ENCODE measurements around the gene WDR86.

Gene WDR86

DNA sequence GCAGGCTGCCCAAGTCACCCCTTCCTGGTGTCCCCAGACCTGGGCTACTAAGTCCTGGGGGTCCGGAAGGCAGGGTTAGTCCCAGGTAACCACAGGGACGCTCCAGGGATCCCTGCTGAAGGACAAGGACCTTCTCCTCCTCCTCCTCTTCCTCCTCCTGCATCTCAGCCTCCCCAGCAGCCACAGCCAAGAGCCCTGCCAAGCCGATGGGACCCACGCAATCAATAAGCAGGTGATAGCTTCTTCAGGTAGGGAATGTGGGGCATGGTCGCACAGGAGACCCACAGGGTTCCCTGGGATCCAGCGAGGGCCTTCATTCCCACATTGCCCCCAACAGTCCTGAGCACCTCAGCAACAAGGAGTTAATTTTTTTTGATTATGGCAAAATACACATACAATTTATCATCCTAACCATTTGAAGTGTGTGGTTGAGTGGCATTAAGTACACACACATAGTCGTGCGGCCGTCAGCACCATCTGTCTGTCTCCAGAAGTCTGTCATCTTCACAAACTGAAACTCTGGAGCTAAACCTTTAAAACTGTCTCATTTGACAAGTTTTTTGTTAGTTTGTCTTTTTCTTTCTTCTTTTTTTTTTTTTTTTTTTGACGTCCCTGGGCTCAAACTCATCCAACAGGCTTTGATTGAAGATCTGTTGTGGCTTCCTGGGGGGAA, 18.0 kb upstream of the WDR86 start:
- no peak for DNase-seq

DNA sequence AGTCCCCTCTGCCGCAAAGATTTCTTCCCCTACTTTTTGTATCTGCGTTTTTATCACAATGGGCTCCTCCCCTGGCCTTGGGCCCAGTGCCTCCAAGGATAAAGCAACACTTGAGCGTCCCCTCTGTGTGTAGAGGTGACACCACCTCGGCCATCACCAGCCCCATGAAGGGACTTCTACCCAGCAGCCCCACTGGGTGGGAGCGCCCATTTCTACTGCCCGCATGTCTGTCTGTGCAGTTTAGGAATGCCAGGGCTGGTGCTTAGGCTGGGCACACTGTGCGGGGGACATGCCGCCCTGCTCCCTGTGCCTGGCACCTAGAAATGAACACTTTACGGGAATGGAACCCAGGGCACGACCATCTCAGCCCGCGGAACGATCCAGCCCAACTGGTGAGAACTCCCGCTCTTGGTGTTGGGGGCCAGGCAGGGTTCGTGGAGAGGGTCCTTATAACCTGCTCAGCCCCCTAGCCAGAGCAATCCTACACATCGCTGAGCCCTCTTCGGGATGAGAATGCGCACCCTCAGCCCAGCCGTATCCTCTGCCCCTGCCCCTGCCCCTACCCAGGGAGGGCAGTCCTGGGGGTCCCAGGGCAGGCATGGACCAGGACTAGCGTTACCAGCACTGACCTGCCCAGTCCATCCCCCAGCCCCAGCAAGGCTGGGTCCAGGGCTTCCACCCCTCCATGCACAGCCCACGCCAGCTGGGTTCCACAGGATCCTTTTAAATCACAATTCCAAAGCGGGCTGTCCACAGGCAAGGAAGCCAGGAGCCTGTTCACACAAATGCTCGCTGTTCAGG, 17.3 kb upstream of the WDR86 start:
- DNase-seq: no peak

DNA sequence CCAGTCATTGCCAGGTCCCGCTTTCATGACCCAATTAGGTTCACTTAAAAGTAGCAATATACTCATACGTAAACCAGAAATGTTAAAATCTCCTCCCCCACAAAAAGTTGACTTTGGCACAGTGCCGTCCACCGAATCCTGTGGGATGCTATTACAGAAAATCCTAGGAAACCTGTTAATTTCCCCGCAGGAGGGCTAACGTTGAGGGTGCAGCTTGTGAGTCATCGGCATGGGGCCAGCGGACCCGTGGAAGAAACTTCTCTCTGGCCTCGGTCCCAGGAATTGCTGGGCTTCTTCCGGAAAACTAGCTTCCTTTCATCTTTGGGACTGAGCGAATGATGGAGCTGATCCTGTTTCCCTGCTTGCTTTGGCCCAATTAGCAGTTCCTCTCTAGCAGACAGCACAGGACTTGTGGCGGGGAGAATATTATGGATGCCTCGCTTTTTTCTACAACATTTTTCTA, 16.6 kb upstream of the WDR86 start:
- DNase-seq: peak; percentile 89

DNA sequence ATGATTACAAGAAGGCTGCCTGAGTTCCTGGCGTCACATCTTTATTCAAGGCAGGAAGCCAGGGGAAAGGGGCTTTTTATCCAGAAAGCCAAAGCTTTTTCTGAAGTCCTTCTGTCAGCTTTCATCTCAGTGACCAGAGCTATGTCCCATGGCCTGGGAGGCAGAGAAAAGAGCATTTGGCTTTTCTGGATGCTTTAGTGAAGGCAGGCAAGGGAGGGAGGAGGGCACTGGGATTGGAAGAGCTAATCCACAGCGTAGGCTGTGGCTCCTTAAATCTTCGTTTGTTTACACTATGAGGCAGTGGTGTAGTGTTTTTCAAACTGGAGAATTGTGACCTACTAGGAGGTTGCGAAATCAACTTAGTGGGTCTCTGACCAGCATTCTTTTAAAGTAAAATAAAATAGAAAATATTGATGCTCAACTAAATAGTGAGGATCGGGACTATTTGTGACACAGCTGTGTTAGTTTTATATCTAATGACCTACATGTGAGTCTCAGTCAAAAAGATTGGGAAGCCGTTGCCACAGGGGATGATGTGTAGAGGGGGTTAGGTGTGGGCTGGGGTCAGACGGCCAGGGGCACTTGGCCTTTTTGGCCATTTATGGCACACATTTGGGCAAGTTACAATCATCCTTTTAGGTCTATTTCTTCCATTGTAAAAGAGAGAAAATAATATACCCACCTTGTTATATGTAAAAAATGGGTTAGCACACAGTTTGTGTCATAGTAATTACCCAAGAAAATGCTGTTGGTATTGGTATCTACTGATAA, 16.0 kb upstream of the WDR86 start:
- DNase-seq: peak; percentile 27

DNA sequence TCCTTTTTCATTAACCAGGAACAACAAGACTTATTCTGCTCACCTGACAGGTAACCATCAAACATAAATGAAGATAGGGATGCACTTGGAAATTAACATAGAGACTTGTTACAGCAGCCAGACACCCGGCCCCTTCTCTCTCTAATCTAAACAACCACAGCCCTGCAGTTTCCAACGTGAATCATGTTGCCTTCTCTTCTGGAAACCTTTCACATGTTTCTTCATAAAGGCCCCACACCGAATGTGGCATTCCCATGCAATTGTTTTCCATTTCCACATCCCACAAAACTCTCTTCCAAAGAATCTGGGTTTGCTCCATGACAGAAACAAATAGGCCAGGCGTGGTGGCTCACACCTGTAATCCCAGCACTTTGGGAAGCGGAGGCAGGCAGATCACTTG, 15.0 kb upstream of the WDR86 start:
- DNase-seq: no peak

DNA sequence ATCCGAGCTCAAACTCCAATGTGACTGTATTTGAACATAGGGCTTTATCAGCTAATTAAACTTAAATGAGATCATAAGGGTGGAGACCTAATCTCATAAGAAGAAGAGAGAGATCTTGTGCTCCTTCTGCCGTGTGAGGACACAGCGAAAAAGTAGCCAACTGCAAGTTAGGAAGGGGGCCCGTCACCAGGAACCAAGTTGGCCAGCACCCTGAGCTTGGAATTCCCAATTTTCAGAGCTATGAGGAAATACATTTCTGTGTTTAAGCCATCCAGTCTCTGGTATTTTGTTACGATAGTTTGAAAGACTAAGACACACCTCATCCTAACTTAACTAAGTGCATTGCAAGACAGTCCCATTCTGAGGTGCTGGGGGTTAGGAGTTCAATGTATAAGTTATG, 14.1 kb upstream of the WDR86 start:
- DNase-seq: no peak

DNA sequence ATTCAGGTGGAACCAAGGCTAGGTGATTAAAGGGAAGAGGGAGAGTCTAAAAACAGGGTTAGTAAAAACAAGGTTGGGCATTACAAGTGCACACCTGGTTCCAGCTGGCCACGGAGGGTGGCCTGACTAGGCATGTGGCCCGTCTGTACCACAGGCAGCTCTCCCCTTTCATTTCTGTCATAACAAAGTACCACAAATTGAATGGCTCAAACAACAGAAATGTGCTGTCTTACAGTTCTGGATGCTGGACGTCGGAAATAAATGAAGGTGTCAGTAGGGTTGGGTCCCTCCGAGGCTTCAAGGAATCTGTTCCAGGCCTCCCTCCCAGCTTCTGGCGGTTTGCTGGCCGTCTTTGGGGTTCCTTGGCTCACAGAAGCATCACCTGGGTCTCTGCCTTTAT, 13.4 kb upstream of the WDR86 start:
- no peak for DNase-seq

DNA sequence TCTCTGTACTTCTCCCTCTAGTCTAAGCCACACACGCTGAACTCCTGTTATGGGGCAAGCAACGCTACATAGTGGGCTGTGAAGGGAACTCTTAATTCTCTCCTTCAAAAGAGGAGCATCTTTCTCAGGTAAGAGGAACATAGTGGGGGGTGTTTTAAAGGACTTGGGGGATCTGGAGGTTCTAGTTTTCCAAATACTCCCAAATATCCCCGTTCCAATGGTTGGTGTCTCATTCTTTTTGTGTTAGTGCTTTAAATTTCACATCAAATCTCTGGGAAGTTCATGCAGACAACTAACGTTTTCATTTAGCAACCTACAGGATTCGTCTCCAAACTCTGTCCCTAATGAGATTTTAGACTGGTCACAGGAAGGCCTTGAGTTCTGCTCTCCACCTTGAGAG, 12.4 kb upstream of the WDR86 start:
- no peak for DNase-seq

DNA sequence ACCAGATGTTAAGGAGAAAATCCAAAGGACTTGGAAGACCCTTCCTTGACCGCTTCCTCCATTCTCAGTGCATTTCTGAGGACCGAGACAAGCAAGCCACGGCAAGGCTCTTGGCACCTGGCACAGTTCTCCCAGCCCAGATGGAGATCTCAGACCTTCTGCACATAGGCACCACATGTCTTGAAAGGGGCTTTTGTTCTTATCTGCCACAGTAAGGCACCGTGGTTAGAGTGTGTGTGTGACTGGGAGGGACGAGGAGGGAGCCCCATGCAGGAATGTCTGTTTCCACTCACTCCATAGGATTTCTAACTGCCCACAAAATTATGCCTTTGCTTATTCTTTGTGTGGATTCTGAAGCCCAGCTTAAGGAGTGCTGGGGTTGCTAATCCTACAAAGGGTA, 10.3 kb upstream of the WDR86 start:
- no peak for DNase-seq

DNA sequence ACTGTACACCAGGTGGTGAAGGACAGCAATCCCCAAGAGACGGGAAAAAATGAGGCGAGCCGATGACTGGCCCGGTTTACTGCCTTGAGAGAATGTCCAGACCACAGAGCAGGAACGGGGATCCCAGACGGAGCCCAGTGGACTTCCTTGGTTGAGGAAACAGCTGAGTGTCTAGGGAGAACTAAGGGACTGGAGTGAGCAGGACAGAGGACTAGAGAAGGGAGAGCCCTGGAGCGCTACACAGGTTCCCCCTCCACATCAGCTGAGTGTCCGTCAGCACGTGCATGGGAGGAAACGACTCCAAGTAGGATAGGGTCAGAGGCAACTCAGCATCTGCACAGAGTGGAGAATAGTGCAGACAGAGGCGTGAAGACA, 7.1 kb upstream of the WDR86 start:
- DNase-seq: no peak

DNA sequence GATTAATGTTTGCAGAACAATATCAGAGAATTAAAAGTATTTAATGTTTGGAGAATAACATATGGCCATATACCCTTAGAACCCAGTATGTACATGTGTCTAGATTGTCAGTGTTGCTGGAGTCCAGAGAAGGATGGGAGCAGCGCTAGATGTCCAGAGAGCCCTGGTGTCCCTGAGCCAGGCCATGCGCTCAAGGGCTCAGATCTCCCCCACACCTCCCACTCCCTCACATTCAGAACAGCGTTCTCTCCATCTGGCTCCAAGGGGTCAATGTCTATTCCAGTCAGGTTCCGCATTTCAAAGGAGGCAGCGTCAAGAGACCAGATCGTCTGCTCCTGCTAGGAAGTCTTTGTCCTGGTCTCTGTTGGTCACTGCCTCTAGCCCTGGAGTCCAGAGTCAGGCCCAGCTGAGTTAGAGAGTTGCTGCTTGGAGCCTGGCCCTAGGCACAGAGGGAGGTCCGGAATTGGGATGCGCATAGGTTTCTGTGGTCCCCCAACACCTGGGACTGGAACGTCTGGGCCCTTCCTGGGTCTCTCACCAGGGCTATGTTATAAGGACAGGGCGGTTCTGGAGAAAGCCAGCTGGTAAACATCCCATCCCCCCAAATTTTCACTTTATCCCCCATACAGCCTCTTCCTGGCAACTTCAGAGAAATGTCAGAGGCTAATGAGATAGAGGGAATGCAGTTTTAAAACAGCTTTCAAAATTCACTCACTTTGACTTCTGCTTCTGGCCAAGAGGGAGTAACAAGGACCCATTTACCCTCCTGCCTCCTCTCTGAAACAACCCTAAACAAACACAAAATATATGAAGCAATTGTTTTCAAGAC, 6.5 kb upstream of the WDR86 start:
- no peak for DNase-seq

DNA sequence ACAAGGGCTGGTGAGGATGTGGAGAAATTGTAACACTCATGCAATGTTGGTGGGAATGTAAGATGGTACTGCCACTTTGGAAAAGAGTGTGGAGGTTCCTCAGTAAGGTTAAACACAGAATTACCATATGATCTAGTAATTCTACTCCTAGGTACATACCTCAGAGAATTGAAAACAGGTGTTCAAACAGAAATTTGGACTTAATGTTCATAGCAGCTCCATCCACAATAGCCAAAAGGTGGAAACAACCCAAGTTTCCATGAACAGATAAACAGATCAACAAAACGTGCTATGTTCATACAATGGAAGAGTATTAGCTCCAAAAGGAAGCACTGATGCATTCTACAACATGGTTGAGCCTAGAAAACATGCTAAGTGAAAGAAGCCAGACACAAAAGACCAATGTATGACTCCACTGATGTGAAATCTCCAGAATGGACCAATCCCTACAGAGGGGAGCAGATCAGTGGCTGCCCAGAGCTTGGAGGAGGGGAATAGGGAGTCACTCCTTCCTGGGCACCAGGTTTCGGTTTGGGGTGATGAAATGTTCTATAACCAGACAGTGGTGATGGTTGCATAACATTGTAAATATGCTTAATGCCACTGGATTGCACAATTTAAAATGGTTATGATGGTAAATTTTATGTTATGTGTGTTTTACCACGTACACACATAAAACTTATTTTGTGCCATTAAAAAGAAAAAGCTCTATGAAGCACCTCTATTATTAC, 5.7 kb upstream of the WDR86 start:
- DNase-seq: no peak

DNA sequence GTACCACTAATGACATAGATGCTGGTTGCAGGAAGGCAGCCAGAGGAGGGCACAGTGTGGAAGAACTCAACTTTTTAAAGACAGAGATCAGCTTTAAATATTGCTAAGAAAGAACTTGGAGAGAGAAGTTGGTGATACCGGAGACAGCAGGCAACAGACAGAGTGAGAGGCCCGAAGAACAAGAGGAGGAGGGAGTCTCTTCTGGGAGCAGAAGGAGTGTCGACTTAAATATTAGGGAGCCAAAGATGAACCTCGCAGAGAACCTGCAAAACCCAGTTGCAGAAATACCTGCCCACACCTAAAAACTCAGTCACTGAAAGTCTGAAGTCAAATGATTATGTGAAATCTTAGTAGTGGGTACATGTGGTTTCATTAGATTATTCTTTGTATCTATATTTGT, 3.4 kb upstream of the WDR86 start:
- no peak for DNase-seq

DNA sequence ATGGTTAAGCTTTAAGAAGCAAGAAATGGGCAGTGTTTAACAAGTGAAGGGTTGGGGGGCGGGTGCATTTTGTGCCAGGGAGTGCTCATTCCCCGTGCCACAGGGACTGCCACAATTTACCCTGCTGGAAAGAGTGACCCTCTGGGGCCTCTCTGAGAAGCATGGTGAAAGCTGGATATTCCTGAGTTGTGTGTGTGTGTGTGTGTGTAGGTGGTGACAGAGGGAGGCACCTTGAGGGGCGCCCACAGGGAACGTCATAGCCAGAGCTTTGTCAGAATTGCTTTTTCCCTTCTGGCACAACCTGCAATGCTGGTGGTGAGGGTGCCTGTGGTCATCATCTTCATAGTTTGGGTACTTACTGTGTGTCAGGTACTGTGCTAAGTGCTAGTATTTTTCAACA, 2.5 kb upstream of the WDR86 start:
- no peak for DNase-seq

DNA sequence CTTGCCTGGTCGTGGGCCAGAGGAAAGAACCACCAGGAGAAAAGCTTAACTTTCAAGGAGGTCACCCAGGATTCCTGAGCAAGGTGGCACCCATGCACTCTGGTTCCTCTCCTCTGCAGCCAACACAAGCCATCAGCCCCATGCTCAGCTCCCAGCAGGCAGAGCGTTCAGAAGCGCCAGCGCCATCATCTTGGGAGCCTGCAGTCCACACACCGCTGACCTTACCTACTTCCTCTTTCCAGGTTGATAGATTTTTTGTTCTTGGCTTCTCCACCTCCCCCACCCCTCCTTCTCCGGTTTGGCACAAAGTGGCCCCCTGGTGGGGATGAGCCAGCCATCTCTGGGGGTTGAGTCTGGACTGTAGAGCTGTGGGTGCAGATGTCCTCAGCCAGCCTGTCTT, 1.7 kb upstream of the WDR86 start:
- DNase-seq: no peak

DNA sequence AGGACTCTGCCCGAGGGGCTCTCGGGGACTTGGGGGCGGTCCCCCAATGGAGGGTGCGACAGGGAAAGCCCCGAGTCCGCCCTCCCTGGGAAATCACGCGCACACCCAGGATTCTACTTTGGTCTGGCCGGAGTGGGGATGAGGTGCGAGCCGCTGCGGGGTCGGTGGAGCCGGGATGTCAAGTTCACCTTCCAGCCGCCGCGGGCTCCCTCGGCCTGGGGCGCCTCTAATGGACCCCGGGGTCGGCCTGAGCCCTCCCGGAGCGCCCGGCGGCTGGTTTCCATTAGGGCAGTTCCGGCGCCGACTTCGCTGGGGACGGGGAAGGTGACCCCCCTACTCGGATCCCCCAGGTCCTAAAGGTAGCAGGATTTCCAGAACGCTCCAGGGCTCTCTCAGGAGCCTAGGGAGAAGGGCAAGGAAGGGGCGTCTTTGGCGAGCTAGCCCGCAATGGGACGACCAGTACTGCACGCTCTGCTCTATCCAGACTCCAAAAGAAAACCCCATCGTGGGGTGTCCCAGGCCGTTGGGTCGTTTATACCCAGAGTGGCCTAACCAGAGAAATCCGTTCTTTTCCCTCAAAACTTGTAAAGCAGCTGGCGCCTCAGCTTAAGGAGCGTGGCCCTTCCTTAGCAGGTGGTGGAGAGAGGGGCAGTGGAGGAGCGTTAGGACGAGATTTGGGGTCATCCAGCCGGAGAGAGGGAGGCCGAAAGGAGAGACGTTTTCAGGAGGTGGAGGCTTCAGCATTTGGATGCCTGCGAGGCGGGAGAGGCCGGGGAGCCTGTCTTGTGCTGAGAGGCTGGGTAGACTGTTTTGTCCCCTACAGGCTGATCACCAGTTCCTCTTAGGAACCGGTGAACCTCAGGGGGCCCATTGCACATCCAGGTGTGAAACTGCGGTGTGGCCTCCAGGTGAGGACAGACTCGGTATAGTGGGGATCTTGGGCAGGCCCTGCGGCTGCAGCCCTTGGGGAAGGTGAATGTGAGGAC, 860 bp upstream of the WDR86 start:
- no peak for DNase-seq

DNA sequence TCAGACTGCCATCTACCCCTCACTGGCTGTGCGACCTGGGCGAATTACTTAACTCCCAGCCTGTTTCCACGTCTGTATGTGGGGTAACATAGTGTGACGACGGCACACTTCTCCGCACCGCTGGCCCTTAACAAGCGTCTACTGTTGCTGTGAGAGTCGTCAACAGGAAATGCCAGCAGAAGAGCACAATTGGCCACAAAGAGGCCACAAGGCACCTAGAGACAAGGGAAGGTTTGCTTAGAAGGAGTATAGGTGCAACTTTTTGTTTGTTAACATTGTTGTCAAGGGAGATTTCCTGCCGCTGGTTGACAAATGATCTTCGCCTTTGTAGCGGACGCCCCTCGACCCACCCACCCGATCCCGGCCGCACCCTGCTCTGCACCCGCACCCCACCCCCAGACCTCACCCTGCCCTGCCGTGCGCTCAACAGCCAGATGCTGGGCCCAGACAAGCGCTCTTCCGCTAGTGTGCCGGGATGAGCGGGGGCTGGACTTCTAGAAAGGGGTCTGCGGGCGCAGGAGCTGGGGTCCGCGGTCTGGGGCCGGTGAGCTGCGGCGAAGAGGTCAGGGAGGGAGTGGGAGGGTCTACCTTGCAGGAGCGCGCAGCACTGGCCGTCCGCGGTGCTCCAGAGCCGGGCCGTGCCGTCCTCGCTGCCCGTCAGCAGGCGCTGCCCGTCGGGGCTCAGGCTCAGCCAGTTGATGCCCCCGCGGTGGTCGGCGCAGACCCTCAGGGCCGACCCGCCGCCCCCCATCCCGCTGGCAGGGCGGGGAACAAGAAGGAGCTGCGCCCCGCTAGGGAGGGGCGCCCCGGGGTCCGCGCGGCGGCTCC, 785 bp downstream of the WDR86 start:
- no peak for DNase-seq

DNA sequence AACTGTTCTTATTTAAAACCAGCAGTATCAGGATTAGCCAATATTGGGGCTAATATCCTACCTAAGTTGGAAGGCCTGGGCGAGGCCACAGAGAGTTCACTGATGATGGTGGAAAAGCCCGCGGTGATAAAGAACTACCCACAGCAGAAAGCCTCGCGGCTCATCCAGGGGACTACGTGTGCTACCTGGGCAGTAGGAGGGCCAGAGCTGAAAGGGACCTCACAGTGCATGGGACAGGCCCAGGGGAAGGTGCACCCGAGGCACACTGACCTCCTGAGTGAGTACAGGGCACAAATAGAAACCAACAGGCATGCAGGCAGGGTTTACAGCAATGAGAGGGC, 1.4 kb downstream of the WDR86 start:
- no peak for DNase-seq

DNA sequence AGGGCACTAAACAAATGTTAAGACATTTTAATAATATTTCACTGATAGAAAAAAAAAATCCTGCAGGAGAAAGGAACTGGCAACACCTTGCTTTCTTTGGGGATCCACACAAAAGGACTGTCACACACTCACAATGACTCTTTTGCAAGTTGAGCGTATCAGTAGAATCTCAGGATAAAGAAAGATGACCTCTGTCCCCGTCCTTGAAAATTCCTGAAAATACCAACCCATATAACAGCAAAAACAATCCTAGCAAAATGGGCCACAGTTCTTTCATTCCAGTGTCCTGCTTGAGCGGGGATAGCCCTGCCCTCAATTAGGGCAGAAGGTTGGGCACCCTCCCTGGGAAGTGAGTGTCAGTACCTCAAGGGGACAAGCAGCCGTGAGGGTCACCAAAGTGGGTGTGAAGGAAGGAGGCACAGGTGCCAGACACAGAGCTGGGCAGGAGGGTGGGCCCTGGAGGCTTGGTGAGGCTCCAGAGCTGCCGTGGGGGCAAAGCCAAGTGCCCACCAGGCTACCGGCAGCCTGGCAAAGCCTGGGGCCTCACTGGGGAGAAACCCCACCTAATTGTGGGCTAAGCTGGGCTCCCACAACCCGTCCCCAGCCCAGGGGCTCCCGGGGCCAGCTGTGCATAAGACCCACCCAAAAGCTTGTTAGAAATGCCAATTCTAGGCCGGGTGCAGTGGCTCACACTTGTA, 2.8 kb downstream of the WDR86 start:
- DNase-seq: no peak

Data from fibroblast of skin of abdomen (primary cell).